ENCODE results near the gene SLC16A14. TPM values are rescaled to one million over a fixed set of nuclear protein-coding genes. Genes with fewer than 3 reads are reported as not detected.

The SLC16A14 gene
- total and polyA plus RNA-seq, 7 donors: 0.23 to 4.8 (median 0.71) TPM

- Histone ChIP-seq H3K4me1 (no peaks in the 10 kb centered on the region), H3K4me3 (no peak overlapping the region), H3K27me3 (no peaks in the 10 kb centered on the region), H3K36me3 (peaks cover 0 to 7% (median 0%) of the 10 kb centered on the region in 4 donors), H3K9me3 (peaks cover 0 to 2% (median 0%) of the 10 kb centered on the region in 4 donors), H3K27ac (no peak overlapping the region)
- TF ChIP-seq, protein P1, sequence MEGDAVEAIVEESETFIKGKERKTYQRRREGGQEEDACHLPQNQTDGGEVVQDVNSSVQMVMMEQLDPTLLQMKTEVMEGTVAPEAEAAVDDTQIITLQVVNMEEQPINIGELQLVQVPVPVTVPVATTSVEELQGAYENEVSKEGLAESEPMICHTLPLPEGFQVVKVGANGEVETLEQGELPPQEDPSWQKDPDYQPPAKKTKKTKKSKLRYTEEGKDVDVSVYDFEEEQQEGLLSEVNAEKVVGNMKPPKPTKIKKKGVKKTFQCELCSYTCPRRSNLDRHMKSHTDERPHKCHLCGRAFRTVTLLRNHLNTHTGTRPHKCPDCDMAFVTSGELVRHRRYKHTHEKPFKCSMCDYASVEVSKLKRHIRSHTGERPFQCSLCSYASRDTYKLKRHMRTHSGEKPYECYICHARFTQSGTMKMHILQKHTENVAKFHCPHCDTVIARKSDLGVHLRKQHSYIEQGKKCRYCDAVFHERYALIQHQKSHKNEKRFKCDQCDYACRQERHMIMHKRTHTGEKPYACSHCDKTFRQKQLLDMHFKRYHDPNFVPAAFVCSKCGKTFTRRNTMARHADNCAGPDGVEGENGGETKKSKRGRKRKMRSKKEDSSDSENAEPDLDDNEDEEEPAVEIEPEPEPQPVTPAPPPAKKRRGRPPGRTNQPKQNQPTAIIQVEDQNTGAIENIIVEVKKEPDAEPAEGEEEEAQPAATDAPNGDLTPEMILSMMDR (IDR thresholded peaks at IDR 0.05): no peak
- TF ChIP-seq EP300 (IDR thresholded peaks at IDR 0.05) (no peak), POLR2A (IDR thresholded peaks at IDR 0.05) (no peak), POLR2AphosphoS5 (IDR thresholded peaks at IDR 0.05) (no peak)
- intact Hi-C loops (cut with DNase I): no loop called here
- DNase-seq: no peak
- 97% methylated on average over 16 of the region's 16 CpGs for WGBS, 2 donors
Measured at GRCh38 chr2:230046491-230046890, 22.2 kb downstream of the SLC16A14 start.

GRCh38 chr2:230043461-230043860 is 25.3 kb downstream of the SLC16A14 start:
- no peak overlapping the region for H3K4me3 ChIP-seq
- intact Hi-C loops (cut with DNase I): no loop called here
- H3K9me3 ChIP-seq: peaks cover 0 to 2% (median 0%) of the 10 kb centered on the region in 4 donors
- no peak overlapping the region for H3K27ac ChIP-seq
- no peaks in the 10 kb centered on the region for H3K4me1 ChIP-seq
- H3K36me3 ChIP-seq: peaks cover 0 to 7% (median 0%) of the 10 kb centered on the region in 4 donors
- 93 to 95% methylated on average over 2 of the region's 2 CpGs for WGBS, 2 donors
- TF ChIP-seq POLR2AphosphoS5 (IDR thresholded peaks at IDR 0.05): no peak
- no peak for TF ChIP-seq POLR2A (IDR thresholded peaks at IDR 0.05)
- TF ChIP-seq, protein P1 (IDR thresholded peaks at IDR 0.05): no peak
- no peak for TF ChIP-seq EP300 (IDR thresholded peaks at IDR 0.05)
- DNase-seq: no peak
- H3K27me3 ChIP-seq: no peaks in the 10 kb centered on the region

DNA sequence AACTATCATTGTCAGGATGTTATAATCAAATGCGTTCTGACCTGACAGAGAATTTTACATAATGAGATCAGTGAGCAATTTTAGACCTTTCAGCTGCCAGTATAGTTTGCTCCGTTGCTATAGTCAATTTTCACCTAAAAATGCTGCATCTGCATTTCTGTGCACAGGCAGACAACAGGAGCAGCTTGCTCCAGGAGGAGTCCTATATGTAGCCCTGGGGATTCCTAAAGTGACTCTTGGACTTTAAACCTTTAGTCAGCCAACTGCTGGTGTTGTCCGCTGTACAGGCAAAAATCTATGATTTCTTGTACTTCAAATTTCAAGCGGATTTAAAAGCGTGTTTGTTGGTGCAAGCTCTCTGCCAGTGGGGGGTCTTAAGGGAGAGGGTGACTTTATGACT is 25.7 kb downstream of the SLC16A14 start:
- no peak for DNase-seq
- Histone ChIP-seq H3K9me3 (peaks cover 0 to 2% (median 0%) of the 10 kb centered on the region in 4 donors), H3K27me3 (no peaks in the 10 kb centered on the region), H3K27ac (no peak overlapping the region), H3K4me1 (no peaks in the 10 kb centered on the region), H3K36me3 (peaks cover 0 to 7% (median 0%) of the 10 kb centered on the region in 4 donors), H3K4me3 (no peak overlapping the region)
- intact Hi-C loops (cut with DNase I): no loop called here
- TF ChIP-seq, protein P1 (IDR thresholded peaks at IDR 0.05): no peak
- TF ChIP-seq POLR2A (IDR thresholded peaks at IDR 0.05): no peak
- 79 to 90% methylated on average over 5 of the region's 5 CpGs for WGBS, 2 donors

DNA sequence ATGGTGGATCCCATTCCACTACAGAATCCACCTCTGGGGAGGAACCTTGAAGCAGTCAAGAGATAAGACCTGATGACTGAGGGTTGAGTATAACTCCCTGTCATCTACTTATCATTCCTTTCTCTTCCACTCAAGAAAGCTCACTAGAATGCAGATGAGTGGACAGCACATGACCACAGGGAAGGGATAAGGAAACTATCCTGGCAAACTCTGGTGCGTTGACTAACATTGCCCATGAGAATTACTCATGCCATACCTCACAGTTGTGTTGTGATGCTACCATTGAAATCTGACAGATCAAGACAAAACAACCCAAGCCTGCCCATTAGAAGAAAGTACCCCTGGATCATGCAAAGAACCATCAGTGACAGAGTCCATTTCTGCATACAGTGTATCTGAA is 26.5 kb downstream of the SLC16A14 start:
- intact Hi-C loops (cut with DNase I): no loop called here
- Histone ChIP-seq H3K4me3 (no peak overlapping the region), H3K36me3 (peaks cover 0 to 7% (median 0%) of the 10 kb centered on the region in 4 donors), H3K27me3 (no peaks in the 10 kb centered on the region), H3K4me1 (no peaks in the 10 kb centered on the region), H3K27ac (no peak overlapping the region), H3K9me3 (peaks cover 0 to 2% (median 0%) of the 10 kb centered on the region in 4 donors)
- no peak for DNase-seq
- 95 to 96% methylated on average over 1 of the region's 1 CpG for WGBS, 2 donors
- TF ChIP-seq, protein P1 (IDR thresholded peaks at IDR 0.05): no peak
- TF ChIP-seq POLR2AphosphoS5 (IDR thresholded peaks at IDR 0.05) (no peak), POLR2A (IDR thresholded peaks at IDR 0.05) (no peak), EP300 (IDR thresholded peaks at IDR 0.05) (no peak)

- no peaks in the 10 kb centered on the region for H3K36me3 ChIP-seq
- intact Hi-C loops (cut with DNase I): no loop called here
- H3K4me3 ChIP-seq: no peak overlapping the region
- no peak overlapping the region for H3K27ac ChIP-seq
- no peak for DNase-seq
- WGBS, 2 donors: 93 to 97% methylated on average over 4 of the region's 4 CpGs
- no peak for TF ChIP-seq POLR2AphosphoS5 (IDR thresholded peaks at IDR 0.05)
- TF ChIP-seq POLR2A (IDR thresholded peaks at IDR 0.05): no peak
- TF ChIP-seq EP300 (IDR thresholded peaks at IDR 0.05): no peak
- TF ChIP-seq, protein P1 (IDR thresholded peaks at IDR 0.05): no peak
- no peaks in the 10 kb centered on the region for H3K4me1 ChIP-seq
- H3K9me3 ChIP-seq: no peaks in the 10 kb centered on the region
- H3K27me3 ChIP-seq: no peaks in the 10 kb centered on the region
Measured at GRCh38 chr2:230023313-230023712, 45.4 kb downstream of the SLC16A14 start.

Data from sigmoid colon (tissue), 7 donors.